HG03378 (cell line): ENCODE measurements around the gene KIAA1143.

Experiments used
- ATAC-seq: cut with Tn5 transposase; IDR thresholded peaks from one replicate; pipeline ENCODE4 v1.9.1; 2021; ENCODE audit warnings: mild to moderate bottlenecking, moderate library complexity; ENCODE audit not compliant: unreplicated experiment

The KIAA1143 gene

DNA sequence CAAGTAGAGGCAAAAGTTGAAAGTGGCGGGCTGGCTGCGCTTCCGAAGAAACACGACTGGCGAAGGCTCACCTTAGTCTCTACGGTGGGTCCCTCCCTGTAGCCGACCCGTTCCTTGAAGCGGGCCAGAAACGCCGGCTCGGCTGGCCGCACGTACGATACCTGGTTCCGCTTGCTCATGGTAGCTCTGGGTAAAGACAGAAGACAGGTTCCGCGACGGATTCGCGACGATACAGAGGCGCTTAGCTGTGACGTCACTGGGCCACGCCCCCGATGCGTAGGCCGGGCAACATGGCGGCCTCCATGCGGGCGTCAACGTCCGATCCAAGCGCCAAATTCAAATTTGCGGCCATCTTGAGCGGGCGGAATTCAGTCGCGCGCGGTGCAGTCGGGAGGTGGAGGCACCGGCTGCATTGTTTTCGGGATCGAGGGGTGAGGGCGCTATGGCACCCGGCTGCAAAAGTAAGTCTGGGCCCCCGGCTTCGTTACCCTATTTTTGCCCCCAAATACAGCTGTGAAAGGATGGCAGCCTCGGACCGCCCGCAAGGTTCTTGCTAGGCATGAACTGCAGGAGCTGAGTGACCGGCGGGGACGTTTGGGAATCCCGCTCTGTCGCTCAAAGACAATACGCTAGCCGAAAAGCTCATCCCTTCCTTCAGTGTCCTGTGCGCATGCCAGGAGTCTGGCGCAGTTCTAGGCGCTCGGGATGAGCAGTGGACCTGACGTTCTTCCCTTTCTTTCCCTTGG lies at the start of gene KIAA1143, which contains the start of gene KIF15:
Gene KIAA1143, minus strand, starts transcription at position 196 of the 746 bp plus-strand sequence. Its CDS starts 17 bp downstream, at position 179.
Gene KIF15, plus strand, starts transcription at position 371 of the 746 bp plus-strand sequence. Its CDS starts 72 bp downstream, at position 443.
- ATAC-seq = peak; percentile 78

- ATAC-seq = no peak
Observed at GRCh38 chr3:44805960-44806359, 44.5 kb upstream of the KIAA1143 start.

DNA sequence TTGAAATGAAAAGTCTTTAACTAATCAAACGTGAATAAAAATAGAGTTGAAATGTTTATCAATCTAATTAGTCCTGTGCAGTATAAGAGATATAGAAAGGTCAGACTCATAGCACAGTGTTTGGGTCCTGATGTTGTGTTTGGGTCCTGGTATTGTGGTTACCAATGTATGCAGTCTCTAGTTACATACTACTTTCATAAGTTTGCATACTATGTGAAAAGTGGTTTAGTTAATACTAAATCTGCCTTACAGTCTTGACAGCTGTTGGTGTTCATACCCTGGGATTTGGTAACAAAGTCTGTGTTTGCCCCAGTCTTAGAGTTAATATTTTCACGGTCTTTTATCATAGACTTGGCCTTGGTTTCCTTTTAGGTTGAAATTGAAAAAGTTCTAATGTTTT lies 41.9 kb upstream of the KIAA1143 start:
- no peak for ATAC-seq

DNA sequence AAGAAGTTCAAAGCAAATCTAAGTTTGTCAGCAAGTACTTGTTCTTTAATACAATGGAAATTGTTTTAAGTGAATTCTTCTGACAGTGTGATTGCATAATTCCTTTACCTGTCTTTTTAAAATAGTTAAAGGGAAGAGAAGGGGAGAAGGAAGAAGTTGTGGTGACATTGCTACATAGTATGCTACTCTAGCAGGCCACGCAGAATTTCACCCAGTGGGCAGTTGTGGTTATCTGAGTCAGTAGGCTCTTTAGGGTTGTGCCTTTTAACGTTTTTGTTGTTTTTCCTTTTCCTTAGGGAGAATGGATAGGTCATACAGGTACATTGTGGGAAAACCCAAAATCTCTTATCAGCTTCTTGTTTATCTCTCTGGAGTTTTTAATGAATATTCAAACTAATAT lies 40.6 kb upstream of the KIAA1143 start:
- ATAC-seq = no peak

DNA sequence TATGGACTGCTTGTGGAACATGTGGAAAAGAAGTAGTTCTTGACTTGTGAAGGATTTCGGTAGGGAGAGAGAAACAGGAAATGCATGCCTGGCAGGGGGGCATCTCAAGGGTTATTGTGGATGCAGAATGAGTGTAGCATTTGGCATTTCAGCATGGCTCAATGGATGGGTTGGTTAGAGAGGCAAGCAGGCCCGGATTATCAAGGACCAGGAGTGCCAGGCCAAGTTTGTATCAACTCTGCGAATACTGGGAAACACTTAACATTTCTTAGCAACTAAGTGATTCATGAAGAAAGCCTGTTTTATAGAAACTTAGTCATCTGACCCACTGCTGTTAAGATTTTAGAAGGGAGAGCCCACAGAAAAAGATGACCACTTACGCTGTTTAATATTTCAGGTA lies 33.8 kb upstream of the KIAA1143 start:
- ATAC-seq = no peak

DNA sequence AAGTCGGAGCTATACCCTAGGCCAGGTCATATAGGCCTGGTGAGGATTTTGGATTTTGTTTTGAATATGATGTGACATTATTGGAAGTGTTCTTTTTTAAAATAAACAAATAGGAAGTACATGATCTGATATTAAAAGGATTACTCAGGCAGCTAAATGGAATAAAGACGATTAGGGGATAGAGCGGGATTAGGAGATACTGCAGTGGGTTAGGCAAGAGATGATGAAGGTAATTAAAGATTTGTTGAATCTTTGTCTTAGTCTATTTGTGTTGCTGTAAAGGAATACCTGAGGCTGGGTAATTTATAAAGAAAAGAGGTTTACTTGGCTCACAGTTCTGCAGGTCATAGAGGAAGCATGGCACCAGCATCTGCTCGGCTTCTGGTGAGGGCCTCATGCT lies 21.5 kb upstream of the KIAA1143 start:
- ATAC-seq = no peak

DNA sequence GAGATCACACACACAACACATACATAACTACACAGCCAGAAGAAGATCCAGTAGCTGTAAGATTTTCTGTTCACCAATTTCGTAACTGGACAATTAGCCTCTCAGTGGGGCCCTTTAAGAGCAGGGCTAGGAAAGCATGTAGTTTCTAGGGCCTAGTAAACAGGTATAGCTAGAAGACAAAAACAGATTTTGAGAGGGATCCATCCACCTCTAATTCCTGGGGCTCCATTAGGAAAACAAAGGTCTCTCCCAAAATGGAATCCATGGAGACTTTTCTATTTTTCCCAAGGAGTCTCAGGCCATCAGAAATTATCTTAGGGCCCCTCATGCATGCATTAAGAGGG lies 10.7 kb upstream of the KIAA1143 start:
- no peak for ATAC-seq

DNA sequence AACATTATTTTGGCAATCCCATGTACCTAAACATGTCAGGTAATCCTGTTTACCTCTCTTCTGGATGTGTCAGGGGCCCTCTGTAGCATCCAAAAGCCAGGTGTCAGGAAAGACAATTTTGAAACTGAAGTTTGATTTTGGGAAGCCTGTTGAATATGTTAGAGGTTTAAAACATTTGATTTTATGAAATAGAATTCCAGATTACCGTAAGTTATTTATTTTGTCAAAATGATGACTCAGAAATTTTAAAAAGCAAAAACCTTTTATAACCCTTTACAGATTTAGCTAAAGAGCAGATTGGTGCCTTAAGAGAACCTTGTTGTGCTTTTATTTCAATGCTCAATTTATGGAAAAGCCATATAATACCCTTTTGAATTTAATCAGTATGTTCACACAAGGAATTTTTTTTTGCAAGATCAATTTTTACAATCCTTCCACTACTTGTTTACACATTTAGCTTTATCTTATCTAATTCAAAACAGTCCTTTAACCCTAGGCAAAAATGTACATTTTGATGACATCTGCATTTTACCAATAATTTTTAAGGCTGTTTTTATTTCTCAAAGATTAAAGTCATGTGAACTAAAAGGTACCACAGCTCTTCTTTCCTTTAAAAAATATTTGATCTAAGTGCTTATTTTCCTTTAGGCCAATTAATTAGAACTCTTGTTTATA lies 10.1 kb upstream of the KIAA1143 start:
- ATAC-seq = no peak

DNA sequence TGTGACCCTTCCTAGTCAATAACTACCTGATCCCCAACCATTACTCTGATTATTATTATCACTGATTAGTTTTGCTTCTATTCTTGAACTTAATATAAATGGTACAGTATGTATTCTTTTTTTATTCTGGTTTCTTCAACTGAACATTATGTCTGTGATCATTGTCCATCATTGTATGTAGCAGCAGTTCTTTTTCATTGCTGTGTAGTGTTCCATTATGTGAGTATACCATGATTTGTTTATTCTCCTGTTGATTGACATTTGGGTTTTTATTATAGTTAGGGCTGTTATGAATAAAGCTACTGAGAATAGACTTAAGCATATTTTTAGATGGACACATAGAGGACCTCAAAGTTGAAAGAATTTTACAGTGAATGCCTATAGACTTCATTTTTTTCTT lies 2.8 kb upstream of the KIAA1143 start:
- no peak for ATAC-seq

- no peak for ATAC-seq
Observed at GRCh38 chr3:44762690-44763089, 1.3 kb upstream of the KIAA1143 start.

GRCh38 chr3:44762170-44762677 lies 805 bp upstream of the KIAA1143 start:
- no peak for ATAC-seq

DNA sequence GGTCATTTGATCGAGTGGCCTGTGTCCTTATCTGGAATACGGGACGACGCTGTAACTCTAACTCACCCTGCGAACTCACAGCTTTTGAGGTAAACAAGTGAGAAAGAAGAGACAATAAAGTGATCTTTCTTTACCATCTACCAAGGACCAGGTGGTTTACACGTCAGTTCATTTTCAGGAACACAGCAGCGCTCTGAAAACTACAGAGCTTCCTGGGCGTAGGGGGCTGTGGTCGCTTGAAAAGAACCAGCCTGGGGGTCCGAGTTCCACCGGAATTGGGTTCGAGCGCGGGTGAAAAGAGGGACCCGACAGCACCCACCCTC lies 357 bp downstream of the KIAA1143 start:
- ATAC-seq = no peak

GRCh38 chr3:44734646-44735168 lies 26.7 kb downstream of the KIAA1143 start:
- ATAC-seq = no peak

GRCh38 chr3:44729384-44729910 lies 32.0 kb downstream of the KIAA1143 start, which contains the start of gene ZNF501:
Gene ZNF501 (plus strand): TSS chr3:44729635. CDS start chr3:44734422, 4,787 bp downstream.
- peak; percentile 67 for ATAC-seq

DNA sequence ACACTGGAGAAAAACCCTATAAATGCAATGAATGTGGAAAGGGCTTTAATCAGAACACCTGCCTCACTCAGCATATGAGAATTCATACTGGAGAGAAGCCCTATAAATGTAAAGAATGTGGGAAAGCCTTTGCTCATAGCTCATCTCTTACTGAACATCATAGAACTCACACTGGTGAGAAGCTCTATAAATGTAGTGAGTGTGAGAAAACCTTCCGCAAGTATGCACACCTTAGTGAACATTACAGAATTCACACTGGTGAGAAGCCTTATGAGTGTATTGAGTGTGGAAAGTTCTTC lies 39.4 kb downstream of the KIAA1143 start:
- ATAC-seq = no peak

GRCh38 chr3:44721231-44722102 lies 40.0 kb downstream of the KIAA1143 start:
- no peak for ATAC-seq

DNA sequence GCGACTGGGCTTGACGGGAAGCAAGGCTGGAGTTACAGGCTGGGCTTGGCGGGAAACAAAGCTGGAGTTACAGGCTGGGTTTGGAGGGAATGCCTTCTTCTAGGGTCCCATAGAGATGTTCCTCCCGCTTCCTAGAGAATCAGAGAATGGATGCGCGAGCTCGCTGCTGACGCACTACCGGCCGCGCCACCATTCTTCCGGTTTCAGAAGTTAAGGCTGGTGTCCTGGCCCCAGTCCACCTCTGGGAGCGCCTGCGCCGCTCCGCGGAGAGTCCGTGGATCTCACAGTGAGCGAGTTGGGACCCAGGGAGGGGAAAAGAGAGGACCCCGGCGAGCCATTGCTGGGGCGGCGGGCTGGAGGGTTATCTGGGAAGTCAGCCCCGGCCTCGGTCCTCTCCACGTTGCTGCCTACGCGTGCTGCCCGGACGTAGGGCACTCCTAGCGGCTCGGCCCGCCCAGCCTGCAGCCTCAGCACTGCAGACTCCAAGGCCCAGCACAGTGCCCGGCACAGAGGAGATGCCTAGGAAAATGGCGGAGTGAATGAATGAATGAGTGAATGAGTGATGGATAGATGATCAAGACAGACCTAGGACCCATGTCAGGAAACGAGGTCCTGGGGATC lies 48.9 kb downstream of the KIAA1143 start, which contains the start of gene ZNF502:
Gene ZNF502, plus strand, starts transcription at position 206 of the 621 bp plus-strand sequence. CDS start 7,602 bp downstream, outside the sequence.
- ATAC-seq = no peak
